ENCODE measurements around the gene MAGED2. TPM values are rescaled to one million over a fixed set of nuclear protein-coding genes. Genes with fewer than 3 reads are reported as not detected.
"Not testable (repeated sequence)": the region's sequence is repeated elsewhere in the genome, so short reads cannot be mapped to it uniquely, and the experiment has no call there.

The MAGED2 gene
- total and polyA plus RNA-seq, 7 donors = 31.9 to 95.6 (median 56.5) TPM

DNA sequence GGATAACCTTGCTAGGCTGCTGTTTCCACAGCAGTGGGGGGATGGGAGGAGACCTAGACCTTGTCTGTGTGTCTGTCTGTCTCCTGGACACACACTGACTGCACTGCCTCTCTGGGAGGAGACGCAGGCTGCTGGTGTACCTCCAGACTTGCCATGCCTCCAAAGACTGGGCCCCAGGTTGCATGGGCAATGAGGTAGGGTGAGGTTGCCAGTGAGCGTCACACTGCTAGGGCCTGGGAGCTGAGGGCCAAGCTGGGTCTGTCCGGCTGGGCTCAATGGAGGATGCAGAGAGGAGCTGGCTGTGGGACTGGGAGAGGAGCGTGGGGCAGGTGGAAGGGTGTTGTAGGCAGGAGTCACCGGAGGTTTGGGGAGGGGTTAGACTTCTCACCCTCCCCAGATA is 16.6 kb downstream of the MAGED2 start:
- Histone ChIP-seq H3K27ac (no peak overlapping the region), H3K36me3 (ENCODE audit: insufficient read depth in 1 of 2, low read depth in 1 of 2) (no peaks in the 10 kb centered on the region), H3K4me3 (no peak overlapping the region), H3K4me1 (no peaks in the 10 kb centered on the region), H3K27me3 (ENCODE audit: insufficient read depth in 3 of 3, low read length in 2 of 3) (no peaks in the 10 kb centered on the region), H3K9me3 (no peaks in the 10 kb centered on the region)
- TF ChIP-seq, protein P1, sequence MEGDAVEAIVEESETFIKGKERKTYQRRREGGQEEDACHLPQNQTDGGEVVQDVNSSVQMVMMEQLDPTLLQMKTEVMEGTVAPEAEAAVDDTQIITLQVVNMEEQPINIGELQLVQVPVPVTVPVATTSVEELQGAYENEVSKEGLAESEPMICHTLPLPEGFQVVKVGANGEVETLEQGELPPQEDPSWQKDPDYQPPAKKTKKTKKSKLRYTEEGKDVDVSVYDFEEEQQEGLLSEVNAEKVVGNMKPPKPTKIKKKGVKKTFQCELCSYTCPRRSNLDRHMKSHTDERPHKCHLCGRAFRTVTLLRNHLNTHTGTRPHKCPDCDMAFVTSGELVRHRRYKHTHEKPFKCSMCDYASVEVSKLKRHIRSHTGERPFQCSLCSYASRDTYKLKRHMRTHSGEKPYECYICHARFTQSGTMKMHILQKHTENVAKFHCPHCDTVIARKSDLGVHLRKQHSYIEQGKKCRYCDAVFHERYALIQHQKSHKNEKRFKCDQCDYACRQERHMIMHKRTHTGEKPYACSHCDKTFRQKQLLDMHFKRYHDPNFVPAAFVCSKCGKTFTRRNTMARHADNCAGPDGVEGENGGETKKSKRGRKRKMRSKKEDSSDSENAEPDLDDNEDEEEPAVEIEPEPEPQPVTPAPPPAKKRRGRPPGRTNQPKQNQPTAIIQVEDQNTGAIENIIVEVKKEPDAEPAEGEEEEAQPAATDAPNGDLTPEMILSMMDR (IDR thresholded peaks at IDR 0.05) = no peak
- 65 to 86% (median 86%) methylated on average over 4 to 5 of the region's 5 CpGs for WGBS, 3 donors
- no peak for ATAC-seq
- intact Hi-C loops (cut with DNase I) = no loop called here
- no peak for DNase-seq

DNA sequence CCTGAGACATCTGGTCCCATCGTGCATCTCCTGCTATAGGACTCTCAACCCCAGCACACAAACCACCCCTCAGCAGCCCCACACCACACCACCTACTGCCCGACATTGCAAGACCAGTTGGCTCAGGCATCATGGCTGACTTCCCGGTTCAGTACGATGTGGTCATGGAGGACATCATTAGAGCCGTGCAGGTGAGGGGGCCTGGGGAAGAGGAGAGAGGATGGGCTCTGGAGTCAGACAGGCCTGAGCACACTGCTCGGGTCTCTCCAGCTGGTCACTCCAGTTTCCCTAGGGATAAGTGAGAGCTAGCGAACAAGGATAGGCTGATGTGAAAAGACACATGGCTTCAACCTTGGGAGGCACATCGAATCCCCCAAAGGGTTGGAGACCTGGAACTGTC is 17.2 kb downstream of the MAGED2 start:
- Histone ChIP-seq H3K27ac (no peak overlapping the region), H3K4me3 (no peak overlapping the region), H3K9me3 (no peaks in the 10 kb centered on the region), H3K27me3 (ENCODE audit: insufficient read depth in 3 of 3, low read length in 2 of 3) (no peaks in the 10 kb centered on the region), H3K4me1 (no peaks in the 10 kb centered on the region), H3K36me3 (ENCODE audit: insufficient read depth in 1 of 2, low read depth in 1 of 2) (no peaks in the 10 kb centered on the region)
- TF ChIP-seq, protein P1 (IDR thresholded peaks at IDR 0.05) = no peak
- intact Hi-C loops (cut with DNase I) = no loop called here
- DNase-seq (no peak), ATAC-seq (no peak)
- 89 to 96% (median 91%) methylated on average over 8 of the region's 8 CpGs for WGBS, 3 donors

DNA sequence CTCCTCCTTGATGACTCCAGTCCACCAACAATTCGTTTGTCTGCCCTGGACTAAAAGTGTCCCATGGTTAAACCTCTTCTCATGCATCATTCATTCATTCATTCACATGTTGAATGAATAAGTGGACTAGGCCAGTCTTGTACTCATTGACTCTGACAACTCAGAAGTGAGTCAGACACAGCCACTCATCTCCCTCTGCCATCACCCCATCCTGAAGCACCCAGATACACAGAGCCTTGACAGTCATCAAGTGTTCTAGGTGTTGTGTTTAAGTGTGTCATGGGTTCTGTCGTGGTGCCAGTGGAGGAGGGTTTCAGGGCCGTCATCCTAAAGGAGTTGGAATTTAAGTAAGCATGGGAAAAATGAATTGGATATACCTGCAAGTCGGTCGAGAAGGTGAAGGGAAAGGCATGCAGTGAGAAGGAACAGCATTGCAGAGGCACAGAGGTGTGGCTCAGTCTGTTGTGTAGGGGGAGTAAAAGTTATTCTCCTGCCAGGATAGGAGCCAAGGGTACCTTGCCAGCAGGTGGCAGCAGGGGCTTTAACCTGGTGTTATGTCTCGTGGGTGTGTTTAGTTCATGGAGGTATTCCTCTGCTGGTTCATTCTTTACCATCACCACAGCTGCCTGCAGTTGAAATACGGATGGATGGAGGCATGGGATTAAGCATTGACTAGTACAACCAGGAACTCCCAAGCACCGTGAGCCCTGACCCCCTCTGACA is 18.3 kb downstream of the MAGED2 start:
- H3K4me3 ChIP-seq = no peak overlapping the region
- no peak for ATAC-seq
- H3K9me3 ChIP-seq = peaks cover 2% of the 10 kb centered on the region
- TF ChIP-seq, protein P1 (IDR thresholded peaks at IDR 0.05) = no peak
- DNase-seq = no peak
- WGBS, 3 donors = 60 to 78% (median 78%) methylated on average over 8 of the region's 8 CpGs
- H3K27ac ChIP-seq = no peak overlapping the region
- no peaks in the 10 kb centered on the region for H3K36me3 ChIP-seq (ENCODE audit: insufficient read depth in 1 of 2, low read depth in 1 of 2)
- intact Hi-C loops (cut with DNase I) = no loop called here
- H3K27me3 ChIP-seq (ENCODE audit: insufficient read depth in 3 of 3, low read length in 2 of 3) = no peaks in the 10 kb centered on the region
- H3K4me1 ChIP-seq = no peaks in the 10 kb centered on the region

DNA sequence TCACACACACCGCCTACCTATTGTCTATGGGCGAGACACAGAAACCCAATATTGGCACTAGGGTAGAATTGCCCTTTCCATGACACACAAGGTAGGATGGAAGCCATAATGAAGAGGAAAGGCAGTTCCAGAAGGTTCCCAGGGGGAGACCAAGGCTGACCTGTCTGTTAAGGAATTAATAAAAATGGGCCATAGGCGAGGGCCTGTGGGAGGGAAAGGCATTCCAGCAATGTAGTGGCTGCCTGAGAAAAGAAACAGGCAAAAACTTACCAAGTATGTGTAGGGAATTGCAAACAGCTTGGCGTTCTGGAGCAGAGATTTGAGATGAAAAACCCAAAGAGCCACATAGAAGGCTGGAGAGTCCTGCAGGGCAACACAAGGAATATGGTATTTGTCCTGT is 19.1 kb downstream of the MAGED2 start:
- TF ChIP-seq, protein P1 (IDR thresholded peaks at IDR 0.05) = no peak
- intact Hi-C loops (cut with DNase I) = no loop called here
- no peak for ATAC-seq

DNA sequence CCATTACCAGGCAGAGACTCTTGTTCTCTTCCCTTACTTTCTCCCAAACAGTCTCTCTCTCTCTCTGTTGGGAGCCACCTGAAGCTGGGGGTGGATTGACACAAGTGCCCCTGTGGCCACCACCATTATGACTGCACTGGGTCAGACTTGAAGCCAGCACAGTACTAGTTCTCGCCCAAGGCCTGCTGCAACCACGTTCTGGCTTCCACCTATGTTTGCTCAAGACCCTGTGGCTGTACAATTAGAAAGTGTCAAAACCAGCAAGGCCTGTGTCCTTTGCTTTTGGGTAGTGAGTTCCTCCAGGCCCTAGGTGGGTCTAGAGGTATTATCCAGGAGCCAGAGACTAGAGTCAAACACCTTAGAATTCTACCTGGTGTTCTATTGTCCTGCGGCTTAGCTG is 31.0 kb downstream of the MAGED2 start:
- 74 to 94% (median 93%) methylated on average over 3 of the region's 3 CpGs for WGBS, 3 donors
- Histone ChIP-seq H3K27me3 (ENCODE audit: insufficient read depth in 3 of 3, low read length in 2 of 3) (peaks cover 0 to 17% (median 0%) of the 10 kb centered on the region in 3 donors), H3K4me3 (no peak overlapping the region), H3K4me1 (no peaks in the 10 kb centered on the region), H3K36me3 (ENCODE audit: insufficient read depth in 1 of 2, low read depth in 1 of 2) (no peaks in the 10 kb centered on the region), H3K27ac (no peak overlapping the region), H3K9me3 (peaks cover 5% of the 10 kb centered on the region)
- no peak for ATAC-seq
- TF ChIP-seq, protein P1 (IDR thresholded peaks at IDR 0.05) = no peak
- DNase-seq = no peak
- intact Hi-C loops (cut with DNase I) = no loop called here

More for the DNA sequence above, 19.1 kb downstream of the MAGED2 start:
- H3K9me3 ChIP-seq = peaks cover 3% of the 10 kb centered on the region
- no peaks in the 10 kb centered on the region for H3K4me1 ChIP-seq
- H3K36me3 ChIP-seq (ENCODE audit: insufficient read depth in 1 of 2, low read depth in 1 of 2) = no peaks in the 10 kb centered on the region
- WGBS, 3 donors = 60 to 85% (median 83%) methylated on average over 4 of the region's 4 CpGs
- no peak for DNase-seq
- H3K4me3 ChIP-seq = no peak overlapping the region
- H3K27ac ChIP-seq = no peak overlapping the region
- no peaks in the 10 kb centered on the region for H3K27me3 ChIP-seq (ENCODE audit: insufficient read depth in 3 of 3, low read length in 2 of 3)

DNA sequence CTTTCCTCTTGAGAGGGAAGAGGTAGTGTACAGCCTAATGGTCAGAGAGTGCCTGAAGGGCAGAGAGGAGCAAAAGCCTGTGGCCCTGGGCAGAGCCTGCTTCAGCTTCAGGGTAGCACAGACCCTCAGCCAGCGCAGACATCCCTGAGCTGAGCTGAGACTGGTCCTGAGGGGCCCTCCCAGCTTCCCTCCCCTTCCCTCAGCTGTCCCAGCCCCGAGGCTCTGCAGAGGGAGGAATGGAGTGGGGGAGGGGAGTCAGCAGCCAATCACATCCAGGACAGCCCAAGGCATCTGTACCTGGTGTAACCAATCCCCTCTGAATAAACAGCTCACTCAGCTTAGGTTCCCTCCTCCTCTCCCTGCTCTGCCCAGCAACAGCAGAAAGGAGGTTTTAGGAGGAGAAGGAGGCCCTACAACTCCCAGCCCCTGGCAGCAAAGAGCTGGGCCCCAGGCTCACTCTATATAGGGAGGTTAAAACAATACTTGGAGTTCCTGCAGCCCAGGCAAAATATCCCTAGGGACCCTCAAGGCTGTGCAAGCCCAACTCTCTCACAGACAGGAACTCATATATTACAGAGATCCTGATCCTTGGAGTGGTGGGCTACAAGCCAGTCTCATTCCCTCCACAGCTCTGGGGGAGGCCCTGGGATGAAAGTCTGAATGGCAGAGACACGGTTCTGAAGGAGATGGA is 33.8 kb downstream of the MAGED2 start:
- ATAC-seq; H3K27ac ChIP-seq; H3K4me1 ChIP-seq; H3K4me3 ChIP-seq; H3K36me3 ChIP-seq (ENCODE audit: insufficient read depth in 1 of 2, low read depth in 1 of 2); H3K9me3 ChIP-seq; DNase-seq; intact Hi-C loops (cut with DNase I): not testable (repeated sequence)
- 25 to 44% (median 33%) methylated on average over 2 to 3 of the region's 3 CpGs for WGBS, 3 donors
- peaks cover 0 to 16% (median 0%) of the 10 kb centered on the region in 3 donors for H3K27me3 ChIP-seq (ENCODE audit: insufficient read depth in 3 of 3, low read length in 2 of 3)

Measured in psoas muscle (tissue), 8 donors.